GM19395 (cell line): Measurements from ENCODE around the gene SORL1.
"Not testable (repeated sequence)": the region's sequence is repeated elsewhere in the genome, so short reads cannot be mapped to it uniquely, and the experiment has no call there.

Experiments used
- ATAC-seq: cut with Tn5 transposase; IDR thresholded peaks from one replicate; pipeline ENCODE4 v1.9.1; 2021; ENCODE audit warnings: mild to moderate bottlenecking, moderate library complexity; ENCODE audit not compliant: unreplicated experiment

The SORL1 gene

GRCh38 chr11:121499405-121499804, 47.3 kb downstream of the SORL1 start:
- no peak for ATAC-seq

- no peak for ATAC-seq
These were observed 48.2 kb downstream of the SORL1 start for GRCh38 chr11:121500275-121500674.

GRCh38 chr11:121500717-121501116, 48.6 kb downstream of the SORL1 start:
- ATAC-seq, result no peak

GRCh38 chr11:121503051-121503450, 50.9 kb downstream of the SORL1 start:
- no peak for ATAC-seq

- not testable (repeated sequence) for ATAC-seq
These were observed 54.1 kb downstream of the SORL1 start for GRCh38 chr11:121506237-121506636.

- ATAC-seq, result no peak
These were observed 56.3 kb downstream of the SORL1 start for GRCh38 chr11:121508449-121508848.

- ATAC-seq, result no peak
These were observed 58.3 kb downstream of the SORL1 start for GRCh38 chr11:121510438-121510837.

- ATAC-seq, result no peak
These were observed 60.7 kb downstream of the SORL1 start for GRCh38 chr11:121512468-121513465.

- no peak for ATAC-seq
These were observed 61.7 kb downstream of the SORL1 start for GRCh38 chr11:121513807-121514206.

GRCh38 chr11:121514432-121515334, 62.6 kb downstream of the SORL1 start:
- no peak for ATAC-seq

GRCh38 chr11:121515335-121515671, 63.2 kb downstream of the SORL1 start:
- no peak for ATAC-seq

- ATAC-seq, result no peak
These were observed 65.9 kb downstream of the SORL1 start for GRCh38 chr11:121517996-121518395.

GRCh38 chr11:121520243-121521144, 68.4 kb downstream of the SORL1 start:
- no peak for ATAC-seq

GRCh38 chr11:121521145-121522042, 69.3 kb downstream of the SORL1 start:
- no peak for ATAC-seq

GRCh38 chr11:121522043-121522941, 70.2 kb downstream of the SORL1 start:
- ATAC-seq, result no peak

- no peak for ATAC-seq
These were observed 71.6 kb downstream of the SORL1 start for GRCh38 chr11:121523581-121524232.

- no peak for ATAC-seq
These were observed 72.1 kb downstream of the SORL1 start for GRCh38 chr11:121524233-121524631.

GRCh38 chr11:121525376-121525775, 73.3 kb downstream of the SORL1 start:
- ATAC-seq, result no peak
